ENCODE measurements around the gene ZYG11B. TPM values are rescaled to one million over a fixed set of nuclear protein-coding genes. Genes with fewer than 3 reads are reported as not detected.

The ZYG11B gene
- total and polyA plus RNA-seq, 2 of the 13 experiments (the other 11 are each of a cell fraction or from before 2014, with no cell fraction given), result 6.9 to 17.9 TPM

DNA sequence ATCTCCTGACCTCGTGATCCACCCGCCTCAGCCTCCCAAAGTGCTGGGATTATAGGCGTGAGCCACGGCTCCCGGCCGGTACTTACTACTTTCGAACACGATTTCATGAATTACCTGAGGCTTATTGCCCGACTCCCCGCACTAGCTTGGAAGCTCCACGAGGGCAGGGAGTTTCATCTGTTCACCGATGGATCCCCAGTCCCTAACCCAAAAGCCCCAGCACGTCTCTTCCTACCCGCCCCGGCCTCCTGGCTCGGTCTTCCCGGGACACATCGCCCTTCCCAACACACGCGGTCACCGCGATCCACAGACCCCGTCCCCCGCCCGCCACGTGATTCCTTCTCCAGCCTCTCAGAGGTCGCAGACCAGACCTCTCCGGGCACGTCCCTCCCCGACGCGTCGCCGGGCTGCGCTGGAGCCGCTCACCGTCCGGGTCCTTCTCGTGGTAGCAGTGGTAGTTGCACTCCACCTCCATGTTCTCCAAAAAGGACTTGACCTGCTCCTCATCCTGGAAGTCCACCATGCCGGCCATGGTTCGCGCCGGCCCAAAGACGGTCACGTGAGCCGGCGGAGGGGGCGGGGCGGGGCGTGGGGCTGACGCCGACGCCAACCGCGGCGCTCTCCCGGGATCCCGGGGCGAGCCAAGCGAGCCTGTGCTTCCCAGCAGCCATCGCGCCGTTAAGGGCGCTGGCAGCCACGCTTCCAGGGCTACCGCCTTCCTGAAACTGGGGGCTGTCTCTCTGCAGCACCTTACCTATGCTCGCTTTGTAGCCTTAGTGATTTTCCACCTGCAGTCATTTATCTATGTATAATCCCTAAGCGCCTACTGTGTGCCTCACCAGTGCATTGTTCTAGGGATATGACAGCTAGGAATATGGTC is 28.2 kb upstream of the ZYG11B start, which contains the start of gene COA7 (continued):
- TF ChIP-seq, protein P1, sequence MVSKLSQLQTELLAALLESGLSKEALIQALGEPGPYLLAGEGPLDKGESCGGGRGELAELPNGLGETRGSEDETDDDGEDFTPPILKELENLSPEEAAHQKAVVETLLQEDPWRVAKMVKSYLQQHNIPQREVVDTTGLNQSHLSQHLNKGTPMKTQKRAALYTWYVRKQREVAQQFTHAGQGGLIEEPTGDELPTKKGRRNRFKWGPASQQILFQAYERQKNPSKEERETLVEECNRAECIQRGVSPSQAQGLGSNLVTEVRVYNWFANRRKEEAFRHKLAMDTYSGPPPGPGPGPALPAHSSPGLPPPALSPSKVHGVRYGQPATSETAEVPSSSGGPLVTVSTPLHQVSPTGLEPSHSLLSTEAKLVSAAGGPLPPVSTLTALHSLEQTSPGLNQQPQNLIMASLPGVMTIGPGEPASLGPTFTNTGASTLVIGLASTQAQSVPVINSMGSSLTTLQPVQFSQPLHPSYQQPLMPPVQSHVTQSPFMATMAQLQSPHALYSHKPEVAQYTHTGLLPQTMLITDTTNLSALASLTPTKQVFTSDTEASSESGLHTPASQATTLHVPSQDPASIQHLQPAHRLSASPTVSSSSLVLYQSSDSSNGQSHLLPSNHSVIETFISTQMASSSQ (IDR thresholded peaks at IDR 0.05; ENCODE audit: low read depth), result no peak
- TF ChIP-seq, protein P1 (CRISPR knock-in tag; IDR thresholded peaks at IDR 0.05; ENCODE audit: borderline replicate concordance), result peak; percentile 68
- peak; percentile 25; the same call in 1 of the 2 replicates for TF ChIP-seq CREM (IDR thresholded peaks at IDR 0.05)
- no peak for TF ChIP-seq CREM (CRISPR knock-in tag; IDR thresholded peaks at IDR 0.05)
- TF ChIP-seq, protein P2, sequence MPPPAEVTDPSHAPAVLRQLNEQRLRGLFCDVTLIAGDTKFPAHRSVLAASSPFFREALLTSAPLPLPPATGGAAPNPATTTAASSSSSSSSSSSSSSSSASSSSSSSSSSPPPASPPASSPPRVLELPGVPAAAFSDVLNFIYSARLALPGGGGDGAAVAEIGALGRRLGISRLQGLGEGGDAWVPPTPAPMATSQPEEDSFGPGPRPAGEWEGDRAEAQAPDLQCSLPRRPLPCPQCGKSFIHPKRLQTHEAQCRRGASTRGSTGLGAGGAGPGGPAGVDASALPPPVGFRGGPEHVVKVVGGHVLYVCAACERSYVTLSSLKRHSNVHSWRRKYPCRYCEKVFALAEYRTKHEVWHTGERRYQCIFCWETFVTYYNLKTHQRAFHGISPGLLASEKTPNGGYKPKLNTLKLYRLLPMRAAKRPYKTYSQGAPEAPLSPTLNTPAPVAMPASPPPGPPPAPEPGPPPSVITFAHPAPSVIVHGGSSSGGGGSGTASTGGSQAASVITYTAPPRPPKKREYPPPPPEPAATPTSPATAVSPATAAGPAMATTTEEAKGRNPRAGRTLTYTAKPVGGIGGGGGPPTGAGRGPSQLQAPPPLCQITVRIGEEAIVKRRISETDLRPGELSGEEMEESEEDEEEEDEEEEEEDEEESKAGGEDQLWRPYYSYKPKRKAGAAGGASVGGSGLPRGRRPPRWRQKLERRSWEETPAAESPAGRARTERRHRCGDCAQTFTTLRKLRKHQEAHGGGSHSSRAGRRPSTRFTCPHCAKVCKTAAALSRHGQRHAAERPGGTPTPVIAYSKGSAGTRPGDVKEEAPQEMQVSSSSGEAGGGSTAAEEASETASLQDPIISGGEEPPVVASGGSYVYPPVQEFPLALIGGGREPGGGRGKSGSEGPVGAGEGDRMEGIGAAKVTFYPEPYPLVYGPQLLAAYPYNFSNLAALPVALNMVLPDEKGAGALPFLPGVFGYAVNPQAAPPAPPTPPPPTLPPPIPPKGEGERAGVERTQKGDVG (CRISPR knock-in tag; IDR thresholded peaks at IDR 0.05; ENCODE audit: borderline replicate concordance), result peak; percentile 89; the same call in 1 of the 2 replicates
- peak; percentile 33; the same call in 1 of the 2 replicates for TF ChIP-seq ZNF562 (CRISPR knock-in tag; IDR thresholded peaks at IDR 0.05; ENCODE audit: borderline replicate concordance)
- TF ChIP-seq ZNF292 (CRISPR knock-in tag; IDR thresholded peaks at IDR 0.05; ENCODE audit: borderline replicate concordance, low read depth), result no peak
- TF ChIP-seq ZNF589 (CRISPR knock-in tag; conservative IDR thresholded peaks at IDR 0.05), result peak; percentile 80; the same call in 1 of the 2 replicates
- no peak for TF ChIP-seq ZNF629 (CRISPR knock-in tag; conservative IDR thresholded peaks at IDR 0.05)
- TF ChIP-seq, protein P3, sequence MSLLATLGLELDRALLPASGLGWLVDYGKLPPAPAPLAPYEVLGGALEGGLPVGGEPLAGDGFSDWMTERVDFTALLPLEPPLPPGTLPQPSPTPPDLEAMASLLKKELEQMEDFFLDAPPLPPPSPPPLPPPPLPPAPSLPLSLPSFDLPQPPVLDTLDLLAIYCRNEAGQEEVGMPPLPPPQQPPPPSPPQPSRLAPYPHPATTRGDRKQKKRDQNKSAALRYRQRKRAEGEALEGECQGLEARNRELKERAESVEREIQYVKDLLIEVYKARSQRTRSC (CRISPR knock-in tag; IDR thresholded peaks at IDR 0.05; ENCODE audit: low read depth), result peak; percentile 90
- no peak for TF ChIP-seq PRMT3 (CRISPR knock-in tag; IDR thresholded peaks at IDR 0.05; ENCODE audit: borderline replicate concordance, low read depth)
- TF ChIP-seq, protein P4, sequence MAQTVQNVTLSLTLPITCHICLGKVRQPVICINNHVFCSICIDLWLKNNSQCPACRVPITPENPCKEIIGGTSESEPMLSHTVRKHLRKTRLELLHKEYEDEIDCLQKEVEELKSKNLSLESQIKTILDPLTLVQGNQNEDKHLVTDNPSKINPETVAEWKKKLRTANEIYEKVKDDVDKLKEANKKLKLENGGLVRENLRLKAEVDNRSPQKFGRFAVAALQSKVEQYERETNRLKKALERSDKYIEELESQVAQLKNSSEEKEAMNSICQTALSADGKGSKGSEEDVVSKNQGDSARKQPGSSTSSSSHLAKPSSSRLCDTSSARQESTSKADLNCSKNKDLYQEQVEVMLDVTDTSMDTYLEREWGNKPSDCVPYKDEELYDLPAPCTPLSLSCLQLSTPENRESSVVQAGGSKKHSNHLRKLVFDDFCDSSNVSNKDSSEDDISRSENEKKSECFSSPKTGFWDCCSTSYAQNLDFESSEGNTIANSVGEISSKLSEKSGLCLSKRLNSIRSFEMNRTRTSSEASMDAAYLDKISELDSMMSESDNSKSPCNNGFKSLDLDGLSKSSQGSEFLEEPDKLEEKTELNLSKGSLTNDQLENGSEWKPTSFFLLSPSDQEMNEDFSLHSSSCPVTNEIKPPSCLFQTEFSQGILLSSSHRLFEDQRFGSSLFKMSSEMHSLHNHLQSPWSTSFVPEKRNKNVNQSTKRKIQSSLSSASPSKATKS (CRISPR knock-in tag; IDR thresholded peaks at IDR 0.05), result no peak
- TF ChIP-seq SP2 (CRISPR knock-in tag; IDR thresholded peaks at IDR 0.05), result peak; percentile 52; the same call in 1 of the 2 replicates
- peak; percentile 80 for TF ChIP-seq ZNF232 (CRISPR knock-in tag; IDR thresholded peaks at IDR 0.05; ENCODE audit: borderline replicate concordance)
- no peak; the same call in 1 of the 2 replicates for TF ChIP-seq GTF2F1 (IDR thresholded peaks at IDR 0.05; ENCODE audit: low read length)
- peak; percentile 87 for TF ChIP-seq HINFP (CRISPR knock-in tag; IDR thresholded peaks at IDR 0.05; ENCODE audit: low read depth)

All from HepG2 (cell line).